CD4-positive, alpha-beta memory T cell (primary cell): Measurements from ENCODE around the gene TEX28. TPM values are rescaled to one million over a fixed set of nuclear protein-coding genes. Genes with fewer than 3 reads are reported as not detected.
A peak's percentile ranks its signal among the peaks of the same experiment; 100 is the strongest.

Source experiments
- CTCF ChIA-PET: fragments of 350-600 bp; sonication (Branson Sonifier 250); formaldehyde crosslinking; loops from one replicate; lab custom pipeline; 2021; ENCODE audit warnings: inconsistent platforms; ENCODE audit not compliant: partially characterized antibody; lab: Charles Lee
- POLR2A ChIA-PET: fragments of 350-600 bp; sonication (Branson Sonifier 250); formaldehyde crosslinking; loops from one replicate; lab custom pipeline; 2021; ENCODE audit not compliant: partially characterized antibody; lab: Charles Lee
- DNase-seq, 5 donors: peaks; one replicate each; pipeline versions ENCODE4 v3.0.0 to v3.0.0-alpha.2; 2020 to 2022; ENCODE audit warnings: mixed read lengths in 1 of 5
- H3K27ac ChIP-seq: one replicate; pipeline ENCODE4 v1.7.0; 2013; ENCODE audit warnings: low read depth, low read length
- H3K27me3 ChIP-seq: 2 replicates; pipeline ENCODE4 v1.7.0; 2013; ENCODE audit warnings: mild to moderate bottlenecking, low read length, moderate library complexity; ENCODE audit not compliant: insufficient read depth
- H3K36me3 ChIP-seq: 2 replicates; pipeline ENCODE4 v1.7.0; 2013; ENCODE audit warnings: mild to moderate bottlenecking, low read length, moderate library complexity; ENCODE audit not compliant: insufficient read depth
- H3K4me1 ChIP-seq: 2 replicates; pipeline ENCODE4 v1.7.0; 2013; ENCODE audit warnings: mild to moderate bottlenecking, low read length, moderate library complexity; ENCODE audit not compliant: insufficient read depth
- H3K4me3 ChIP-seq, 2 donors: one replicate each; pipeline ENCODE4 v1.7.0; 2013; ENCODE audit warnings: low read length in 2 of 2, mild to moderate bottlenecking in 1 of 2
- H3K9me3 ChIP-seq, 2 donors: one replicate each; pipeline ENCODE4 v1.7.0; 2013; ENCODE audit warnings: low read length in 2 of 2, control low read depth in 1 of 2; ENCODE audit not compliant: control insufficient read depth in 1 of 2
- H3K27ac Mint-ChIP-seq, 7 donors: one replicate each; pipeline ENCODE4 v1.8.0; 2020 to 2021; ENCODE audit warnings: mixed read lengths in 7 of 7, mild to moderate bottlenecking in 6 of 7, inconsistent platforms in 3 of 7, moderate library complexity in 3 of 7
- H3K27me3 Mint-ChIP-seq, 2 donors: one replicate each; pipeline ENCODE4 v1.8.0; 2020 to 2021; ENCODE audit warnings: mixed read lengths in 2 of 2
- H3K36me3 Mint-ChIP-seq, 2 donors: one replicate each; pipeline ENCODE4 v1.8.0; 2020 to 2021; ENCODE audit warnings: mixed read lengths in 2 of 2, inconsistent platforms in 1 of 2, mild to moderate bottlenecking in 1 of 2
- H3K4me1 Mint-ChIP-seq, 4 donors: one replicate each; pipeline ENCODE4 v1.8.0; 2020 to 2021; ENCODE audit warnings: mixed read lengths in 4 of 4, mild to moderate bottlenecking in 1 of 4
- H3K4me3 Mint-ChIP-seq, 8 donors: one replicate each; pipeline ENCODE4 v1.8.0; 2020 to 2021; ENCODE audit warnings: mixed read lengths in 8 of 8, mild to moderate bottlenecking in 7 of 8, moderate library complexity in 6 of 8, inconsistent platforms in 3 of 8
- H3K9me3 Mint-ChIP-seq, 8 donors: one replicate each; pipeline ENCODE4 v1.8.0; 2020 to 2021; ENCODE audit warnings: mixed read lengths in 8 of 8, mild to moderate bottlenecking in 5 of 8, inconsistent platforms in 3 of 8, moderate library complexity in 1 of 8
- intact Hi-C: fragments of 100-400 bp; cut with micrococcal nuclease; formaldehyde crosslinking; loops from one replicate; pipeline ENCODE4 v1.15.1; 2023
- polyA plus RNA-seq, 2 donors: library from polyadenylated mRNA; unstranded; fragments of 300-500 nt; fragmentation: Illumina TruSeq; gene quantifications; one replicate each; pipeline ENCODE4 v1.2.3, GENCODE V29; 2021
- total RNA-seq, 2 experiments: library from RNA; stranded (reverse); gene quantifications; one replicate each; pipeline ENCODE4 v1.2.3, GENCODE V29; 2021

TEX28 gene
- total and polyA plus RNA-seq, 4 experiments from 2014 or later = not detected

- Mint-ChIP-seq H3K9me3 (no peaks in the 10 kb centered on the region), H3K4me3 (no peak overlapping the region), H3K27ac (peak overlapping the region in 4 of 7 donors; percentile 32 to 76 (median 50)), H3K27me3 (no peaks in the 10 kb centered on the region), H3K4me1 (peaks cover 26 to 35% (median 29%) of the 10 kb centered on the region in 4 donors), H3K36me3 (no peaks in the 10 kb centered on the region)
- DNase-seq = no peak
- Histone ChIP-seq H3K27ac (no peak overlapping the region), H3K9me3 (no peaks in the 10 kb centered on the region), H3K36me3 (no peaks in the 10 kb centered on the region), H3K27me3 (no peaks in the 10 kb centered on the region), H3K4me1 (peaks cover 52% of the 10 kb centered on the region), H3K4me3 (no peak overlapping the region)
- CTCF ChIA-PET = interaction anchor here (1.1 to 5.0 kb wide), 2 partner anchors 174 to 175 kb away, joined by 3 to 43 read pairs; no protein-coding TSS in a partner anchor
- intact Hi-C loops = no loop called here
- POLR2A ChIA-PET = interaction anchor here (1.5 kb wide), 1 partner anchor 16 kb away, joined by 4 read pairs; no protein-coding TSS in a partner anchor
These were observed 16.0 kb upstream of the TEX28 start for GRCh38 chrX:154310616-154311536.

- Histone ChIP-seq H3K9me3 (no peaks in the 10 kb centered on the region), H3K27ac (no peak overlapping the region), H3K27me3 (no peaks in the 10 kb centered on the region), H3K36me3 (no peaks in the 10 kb centered on the region), H3K4me3 (no peak overlapping the region), H3K4me1 (peaks cover 52% of the 10 kb centered on the region)
- no peaks in the 10 kb centered on the region for H3K36me3 Mint-ChIP-seq
- ChIA-PET POLR2A (interaction anchor here (1.1 to 1.8 kb wide), 7 partner anchors 18 to 232 kb away, joined by 3 to 12 read pairs (median 5); no protein-coding TSS in a partner anchor), CTCF (interaction anchor here (1.2 to 5.0 kb wide), 9 partner anchors 9 to 295 kb away, joined by 3 to 43 read pairs (median 6); no protein-coding TSS in a partner anchor)
- peaks cover 28 to 35% (median 29%) of the 10 kb centered on the region in 4 donors for H3K4me1 Mint-ChIP-seq
- H3K27ac Mint-ChIP-seq = peak overlapping the region in 4 of 7 donors; percentile 10 to 75 (median 50)
- intact Hi-C loops = no loop called here
- peak overlapping the region in 2 of 8 donors; percentile 1 to 30 for H3K4me3 Mint-ChIP-seq
- H3K27me3 Mint-ChIP-seq = no peaks in the 10 kb centered on the region
- H3K9me3 Mint-ChIP-seq = no peaks in the 10 kb centered on the region
- no peak for DNase-seq
These were observed 14.3 kb upstream of the TEX28 start for GRCh38 chrX:154309041-154309775.

DNA sequence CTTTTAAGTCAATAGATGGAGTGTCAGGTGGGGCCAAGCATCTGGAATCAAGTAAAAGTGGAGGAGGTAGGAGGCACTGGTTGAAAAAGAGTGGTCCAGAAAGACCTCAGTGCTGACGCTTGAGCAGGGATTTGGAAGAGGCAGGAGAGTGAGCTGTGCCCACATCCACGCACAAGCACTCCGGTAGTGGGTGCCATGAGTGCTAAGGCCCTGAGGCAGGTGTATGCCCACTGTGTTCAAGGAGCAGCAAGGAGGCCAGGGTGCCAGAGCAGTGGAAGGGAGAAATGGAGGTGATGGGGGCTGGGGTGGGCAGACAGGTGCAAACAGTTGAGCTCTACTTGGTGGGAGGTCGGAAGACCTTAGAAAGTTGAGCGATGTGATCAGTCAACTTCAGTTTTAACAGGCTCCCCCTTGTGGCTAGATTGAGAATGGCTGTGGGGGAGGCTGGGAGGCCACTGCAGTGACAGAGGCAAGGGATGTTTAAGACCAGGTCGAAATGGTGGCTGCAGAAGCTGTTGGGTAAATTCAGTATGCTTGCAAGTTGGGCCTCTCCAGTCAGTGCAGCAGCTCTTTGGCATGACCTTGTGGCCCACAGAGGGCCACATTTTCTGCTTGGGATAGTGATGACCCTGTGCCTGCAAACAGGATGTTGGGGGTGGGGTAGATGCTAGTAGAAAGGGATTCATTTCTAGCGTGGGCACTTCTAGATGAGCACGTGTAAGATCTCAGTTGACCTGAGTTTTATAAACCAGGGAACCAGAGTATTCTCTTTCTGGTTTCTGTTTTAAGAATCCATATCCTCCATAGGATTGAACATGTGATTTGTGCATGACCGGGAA lies 13.4 kb upstream of the TEX28 start:
- POLR2A ChIA-PET = interaction anchor here (1.1 to 1.8 kb wide), 6 partner anchors 19 to 233 kb away, joined by 3 to 12 read pairs (median 5); no protein-coding TSS in a partner anchor
- peaks cover 45% of the 10 kb centered on the region for H3K4me1 ChIP-seq
- no peaks in the 10 kb centered on the region for H3K27me3 Mint-ChIP-seq

GRCh38 chrX:154307202-154307601 lies 12.3 kb upstream of the TEX28 start:
- DNase-seq = no peak
- Mint-ChIP-seq H3K36me3 (no peaks in the 10 kb centered on the region), H3K4me1 (peaks cover 17 to 23% (median 21%) of the 10 kb centered on the region in 4 donors), H3K4me3 (peak overlapping the region in 1 of 8 donors; percentile 28), H3K27me3 (no peaks in the 10 kb centered on the region), H3K9me3 (no peaks in the 10 kb centered on the region), H3K27ac (peak overlapping the region in 1 of 7 donors; percentile 68)
- peaks cover 34% of the 10 kb centered on the region for H3K4me1 ChIP-seq
- POLR2A ChIA-PET = interaction anchor here (1.7 to 1.8 kb wide), 2 partner anchors 170 to 184 kb away, joined by 5 to 6 read pairs; no protein-coding TSS in a partner anchor
- no peak overlapping the region for H3K4me3 ChIP-seq
- H3K27me3 ChIP-seq = no peaks in the 10 kb centered on the region
- intact Hi-C loops = no loop called here
- CTCF ChIA-PET = interaction anchor here (1.9 to 5.0 kb wide), 2 partner anchors 11 to 171 kb away, joined by 7 to 43 read pairs; no protein-coding TSS in a partner anchor
- H3K36me3 ChIP-seq = no peaks in the 10 kb centered on the region
- no peak overlapping the region for H3K27ac ChIP-seq
- no peaks in the 10 kb centered on the region for H3K9me3 ChIP-seq

More for the DNA sequence above, 13.4 kb upstream of the TEX28 start:
- Mint-ChIP-seq H3K27ac (peak overlapping the region in 6 of 7 donors; percentile 15 to 92 (median 74)), H3K4me1 (peaks cover 26 to 33% (median 27%) of the 10 kb centered on the region in 4 donors), H3K4me3 (peak overlapping the region in 6 of 8 donors; percentile 3 to 62 (median 22)), H3K9me3 (no peaks in the 10 kb centered on the region), H3K36me3 (no peaks in the 10 kb centered on the region)
- no peaks in the 10 kb centered on the region for H3K36me3 ChIP-seq
- DNase-seq = peak; percentile 75 to 82 (median 78)
- intact Hi-C loops = loop anchor here (1.0 kb wide), 3 partner anchors 172 to 295 kb away; no protein-coding TSS in a partner anchor
- H3K9me3 ChIP-seq = no peaks in the 10 kb centered on the region
- CTCF ChIA-PET = interaction anchor here (0.6 to 5.0 kb wide), 14 partner anchors 9 to 295 kb away, joined by 3 to 43 read pairs (median 4); no protein-coding TSS in a partner anchor
- no peak overlapping the region for H3K4me3 ChIP-seq
- no peaks in the 10 kb centered on the region for H3K27me3 ChIP-seq
- H3K27ac ChIP-seq = no peak overlapping the region

DNA sequence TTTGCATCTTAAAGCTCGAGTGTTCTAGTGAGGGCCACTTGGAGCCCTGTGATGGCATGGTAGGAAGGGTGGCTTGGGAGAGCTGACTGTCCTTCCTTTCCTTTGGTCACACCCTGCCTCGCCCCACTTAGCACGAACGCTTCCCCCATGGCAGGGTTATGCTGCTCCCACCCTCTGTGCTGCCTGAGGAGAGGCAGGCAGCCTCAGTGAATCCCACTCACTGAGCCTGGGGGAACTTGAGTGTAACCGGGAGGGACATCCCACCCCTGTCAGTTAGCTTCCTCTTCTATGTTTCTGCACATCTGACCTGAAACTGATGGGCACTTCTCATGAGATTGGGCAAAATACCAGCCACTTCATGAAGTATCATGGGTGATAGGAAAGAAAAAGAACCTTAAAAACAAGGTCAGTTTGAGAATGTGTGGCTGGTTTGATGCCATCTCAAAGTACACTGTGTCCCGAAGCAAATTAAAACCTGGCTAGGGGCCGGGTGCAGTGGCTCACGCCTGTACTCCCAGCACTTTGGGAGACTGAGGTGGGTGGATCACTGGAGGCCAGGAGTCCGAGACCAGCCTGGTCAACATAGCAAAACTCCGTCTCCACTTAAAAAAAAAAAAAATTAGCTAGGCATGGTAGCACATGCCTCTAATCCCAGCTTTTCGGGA lies 10.7 kb upstream of the TEX28 start:
- Mint-ChIP-seq H3K4me3 (no peak overlapping the region), H3K36me3 (no peaks in the 10 kb centered on the region), H3K4me1 (peaks cover 15 to 21% (median 19%) of the 10 kb centered on the region in 4 donors), H3K9me3 (no peaks in the 10 kb centered on the region), H3K27ac (peak overlapping the region in 1 of 7 donors; percentile 39), H3K27me3 (no peaks in the 10 kb centered on the region)
- Histone ChIP-seq H3K27me3 (no peaks in the 10 kb centered on the region), H3K27ac (no peak overlapping the region), H3K4me3 (no peak overlapping the region), H3K36me3 (no peaks in the 10 kb centered on the region), H3K4me1 (peaks cover 27% of the 10 kb centered on the region), H3K9me3 (no peaks in the 10 kb centered on the region)
- intact Hi-C loops = no loop called here
- ChIA-PET CTCF (no interaction called here), POLR2A (interaction anchor here (1.0 kb wide), 1 partner anchor 169 kb away, joined by 3 read pairs; no protein-coding TSS in a partner anchor)
- no peak for DNase-seq

DNA sequence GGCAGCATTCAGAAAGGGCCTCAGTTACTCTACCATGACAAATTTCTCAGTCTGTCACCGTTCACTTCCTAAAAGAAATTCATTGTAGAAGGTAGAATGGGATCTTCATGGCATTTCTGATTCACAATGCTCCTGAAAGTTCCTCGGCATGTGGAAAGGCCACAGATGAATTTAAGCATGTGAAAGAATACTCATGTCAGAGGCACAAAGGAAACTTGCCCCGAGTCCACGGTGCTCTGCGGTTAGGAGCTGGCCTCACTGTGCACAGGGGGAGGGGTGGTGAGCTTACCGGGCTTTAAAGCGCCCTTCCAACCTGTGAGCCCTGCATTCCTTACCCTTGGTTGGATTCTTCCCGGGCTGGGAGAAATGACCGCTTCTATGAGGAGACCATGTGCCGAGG lies 9.9 kb upstream of the TEX28 start:
- ChIA-PET POLR2A (no interaction called here), CTCF (interaction anchor here (1.2 kb wide), 1 partner anchor 13 kb away, joined by 3 read pairs; no protein-coding TSS in a partner anchor)
- DNase-seq = no peak
- peaks cover 16 to 19% (median 19%) of the 10 kb centered on the region in 4 donors for H3K4me1 Mint-ChIP-seq
- intact Hi-C loops = no loop called here
- no peaks in the 10 kb centered on the region for H3K9me3 ChIP-seq
- H3K27me3 ChIP-seq = no peaks in the 10 kb centered on the region
- H3K4me1 ChIP-seq = peaks cover 23% of the 10 kb centered on the region
- no peaks in the 10 kb centered on the region for H3K36me3 Mint-ChIP-seq
- no peak overlapping the region for H3K4me3 Mint-ChIP-seq
- H3K27ac ChIP-seq = no peak overlapping the region
- H3K27me3 Mint-ChIP-seq = no peaks in the 10 kb centered on the region
- no peak overlapping the region for H3K27ac Mint-ChIP-seq
- no peak overlapping the region for H3K4me3 ChIP-seq
- no peaks in the 10 kb centered on the region for H3K36me3 ChIP-seq
- H3K9me3 Mint-ChIP-seq = no peaks in the 10 kb centered on the region
